Measurements from ENCODE around the gene SORCS1.

The SORCS1 gene

GRCh38 chr10:107157071-107157470, 7.4 kb downstream of the SORCS1 start:
- no peaks in the 10 kb centered on the region for H3K36me3 ChIP-seq (ENCODE audit: control insufficient read depth, insufficient read depth, low read length)
- H3K27ac ChIP-seq (ENCODE audit: low read depth, low read length) = no peak overlapping the region
- H3K4me3 ChIP-seq (ENCODE audit: low read depth, low read length) = no peak overlapping the region
- peaks cover 4% of the 10 kb centered on the region; the same call in 1 of the 2 replicates for H3K9me3 ChIP-seq (ENCODE audit: control insufficient read depth, insufficient read depth, low read length)
- peaks cover 6% of the 10 kb centered on the region for H3K27me3 ChIP-seq (ENCODE audit: control insufficient read depth, insufficient read depth, low read length)
- H3K4me1 ChIP-seq (ENCODE audit: control insufficient read depth, insufficient read depth, low read length) = peaks cover 21% of the 10 kb centered on the region
- H3K9ac ChIP-seq (ENCODE audit: low read depth, low read length) = no peak overlapping the region

- H3K4me1 ChIP-seq (ENCODE audit: control insufficient read depth, insufficient read depth, low read length) = no peaks in the 10 kb centered on the region
- H3K36me3 ChIP-seq (ENCODE audit: control insufficient read depth, insufficient read depth, low read length) = no peaks in the 10 kb centered on the region
- peaks cover 7% of the 10 kb centered on the region; the same call in 1 of the 2 replicates for H3K9me3 ChIP-seq (ENCODE audit: control insufficient read depth, insufficient read depth, low read length)
- H3K27me3 ChIP-seq (ENCODE audit: control insufficient read depth, insufficient read depth, low read length) = no peaks in the 10 kb centered on the region
- no peak overlapping the region for H3K4me3 ChIP-seq (ENCODE audit: low read depth, low read length)
- no peak overlapping the region for H3K9ac ChIP-seq (ENCODE audit: low read depth, low read length)
- no peak overlapping the region for H3K27ac ChIP-seq (ENCODE audit: low read depth, low read length)
These were observed 12.4 kb downstream of the SORCS1 start for GRCh38 chr10:107152087-107152486.

- peaks cover 7% of the 10 kb centered on the region; the same call in 1 of the 2 replicates for H3K9me3 ChIP-seq (ENCODE audit: control insufficient read depth, insufficient read depth, low read length)
- no peaks in the 10 kb centered on the region for H3K27me3 ChIP-seq (ENCODE audit: control insufficient read depth, insufficient read depth, low read length)
- no peaks in the 10 kb centered on the region for H3K4me1 ChIP-seq (ENCODE audit: control insufficient read depth, insufficient read depth, low read length)
- H3K4me3 ChIP-seq (ENCODE audit: low read depth, low read length) = no peak overlapping the region
- no peak overlapping the region for H3K9ac ChIP-seq (ENCODE audit: low read depth, low read length)
- H3K36me3 ChIP-seq (ENCODE audit: control insufficient read depth, insufficient read depth, low read length) = no peaks in the 10 kb centered on the region
- H3K27ac ChIP-seq (ENCODE audit: low read depth, low read length) = no peak overlapping the region
These were observed 15.6 kb downstream of the SORCS1 start for GRCh38 chr10:107148906-107149305.

- no peak overlapping the region for H3K4me3 ChIP-seq (ENCODE audit: low read depth, low read length)
- H3K36me3 ChIP-seq (ENCODE audit: control insufficient read depth, insufficient read depth, low read length) = no peaks in the 10 kb centered on the region
- H3K27me3 ChIP-seq (ENCODE audit: control insufficient read depth, insufficient read depth, low read length) = no peaks in the 10 kb centered on the region
- no peak overlapping the region for H3K27ac ChIP-seq (ENCODE audit: low read depth, low read length)
- no peaks in the 10 kb centered on the region for H3K9me3 ChIP-seq (ENCODE audit: control insufficient read depth, insufficient read depth, low read length)
- no peak overlapping the region for H3K9ac ChIP-seq (ENCODE audit: low read depth, low read length)
- H3K4me1 ChIP-seq (ENCODE audit: control insufficient read depth, insufficient read depth, low read length) = no peaks in the 10 kb centered on the region
These were observed 20.0 kb downstream of the SORCS1 start for GRCh38 chr10:107144490-107144889.

- Histone ChIP-seq H3K9ac (ENCODE audit: low read depth, low read length) (no peak overlapping the region), H3K36me3 (ENCODE audit: control insufficient read depth, insufficient read depth, low read length) (no peaks in the 10 kb centered on the region), H3K4me3 (ENCODE audit: low read depth, low read length) (no peak overlapping the region), H3K9me3 (ENCODE audit: control insufficient read depth, insufficient read depth, low read length) (no peaks in the 10 kb centered on the region), H3K27me3 (ENCODE audit: control insufficient read depth, insufficient read depth, low read length) (no peaks in the 10 kb centered on the region), H3K4me1 (ENCODE audit: control insufficient read depth, insufficient read depth, low read length) (no peaks in the 10 kb centered on the region), H3K27ac (ENCODE audit: low read depth, low read length) (no peak overlapping the region)
These were observed 22.9 kb downstream of the SORCS1 start for GRCh38 chr10:107141524-107142061.

- Histone ChIP-seq H3K27ac (ENCODE audit: low read depth, low read length) (no peak overlapping the region), H3K27me3 (ENCODE audit: control insufficient read depth, insufficient read depth, low read length) (no peaks in the 10 kb centered on the region), H3K36me3 (ENCODE audit: control insufficient read depth, insufficient read depth, low read length) (no peaks in the 10 kb centered on the region), H3K9ac (ENCODE audit: low read depth, low read length) (no peak overlapping the region), H3K4me3 (ENCODE audit: low read depth, low read length) (no peak overlapping the region), H3K4me1 (ENCODE audit: control insufficient read depth, insufficient read depth, low read length) (no peaks in the 10 kb centered on the region), H3K9me3 (ENCODE audit: control insufficient read depth, insufficient read depth, low read length) (no peaks in the 10 kb centered on the region)
These were observed 25.3 kb downstream of the SORCS1 start for GRCh38 chr10:107139237-107139636.

- H3K4me1 ChIP-seq (ENCODE audit: control insufficient read depth, insufficient read depth, low read length) = 0 out of 2 replicates have a peak, but pooled peaks cover 6% of the 10 kb centered on the region
- H3K4me3 ChIP-seq (ENCODE audit: low read depth, low read length) = no peak overlapping the region
- no peaks in the 10 kb centered on the region for H3K27me3 ChIP-seq (ENCODE audit: control insufficient read depth, insufficient read depth, low read length)
- H3K9ac ChIP-seq (ENCODE audit: low read depth, low read length) = no peak overlapping the region
- no peaks in the 10 kb centered on the region for H3K9me3 ChIP-seq (ENCODE audit: control insufficient read depth, insufficient read depth, low read length)
- no peak overlapping the region for H3K27ac ChIP-seq (ENCODE audit: low read depth, low read length)
- H3K36me3 ChIP-seq (ENCODE audit: control insufficient read depth, insufficient read depth, low read length) = no peaks in the 10 kb centered on the region
These were observed 30.9 kb downstream of the SORCS1 start for GRCh38 chr10:107133656-107134055.

- Histone ChIP-seq H3K27me3 (ENCODE audit: control insufficient read depth, insufficient read depth, low read length) (no peaks in the 10 kb centered on the region), H3K9ac (ENCODE audit: low read depth, low read length) (no peak overlapping the region), H3K27ac (ENCODE audit: low read depth, low read length) (no peak overlapping the region)
These were observed 35.5 kb downstream of the SORCS1 start for GRCh38 chr10:107129000-107129399.

GRCh38 chr10:107126512-107127065, 37.9 kb downstream of the SORCS1 start:
- H3K36me3 ChIP-seq (ENCODE audit: control insufficient read depth, insufficient read depth, low read length) = no peaks in the 10 kb centered on the region
- H3K9ac ChIP-seq (ENCODE audit: low read depth, low read length) = no peak overlapping the region
- no peaks in the 10 kb centered on the region for H3K27me3 ChIP-seq (ENCODE audit: control insufficient read depth, insufficient read depth, low read length)
- no peak overlapping the region for H3K4me3 ChIP-seq (ENCODE audit: low read depth, low read length)
- no peaks in the 10 kb centered on the region for H3K9me3 ChIP-seq (ENCODE audit: control insufficient read depth, insufficient read depth, low read length)
- H3K27ac ChIP-seq (ENCODE audit: low read depth, low read length) = no peak overlapping the region
- H3K4me1 ChIP-seq (ENCODE audit: control insufficient read depth, insufficient read depth, low read length) = 0 out of 2 replicates have a peak, but pooled peaks cover 6% of the 10 kb centered on the region

More at GRCh38 chr10:107129000-107129399, 35.5 kb downstream of the SORCS1 start:
- Histone ChIP-seq H3K4me1 (ENCODE audit: control insufficient read depth, insufficient read depth, low read length) (0 out of 2 replicates have a peak, but pooled peaks cover 6% of the 10 kb centered on the region), H3K36me3 (ENCODE audit: control insufficient read depth, insufficient read depth, low read length) (no peaks in the 10 kb centered on the region), H3K4me3 (ENCODE audit: low read depth, low read length) (no peak overlapping the region), H3K9me3 (ENCODE audit: control insufficient read depth, insufficient read depth, low read length) (no peaks in the 10 kb centered on the region)

- H3K27me3 ChIP-seq (ENCODE audit: control insufficient read depth, insufficient read depth, low read length) = no peaks in the 10 kb centered on the region
- H3K9ac ChIP-seq (ENCODE audit: low read depth, low read length) = no peak overlapping the region
- H3K4me1 ChIP-seq (ENCODE audit: control insufficient read depth, insufficient read depth, low read length) = no peaks in the 10 kb centered on the region
- no peaks in the 10 kb centered on the region for H3K9me3 ChIP-seq (ENCODE audit: control insufficient read depth, insufficient read depth, low read length)
- H3K4me3 ChIP-seq (ENCODE audit: low read depth, low read length) = no peak overlapping the region
- H3K36me3 ChIP-seq (ENCODE audit: control insufficient read depth, insufficient read depth, low read length) = no peaks in the 10 kb centered on the region
- H3K27ac ChIP-seq (ENCODE audit: low read depth, low read length) = no peak overlapping the region
These were observed 41.8 kb downstream of the SORCS1 start for GRCh38 chr10:107122703-107123102.

GRCh38 chr10:107118866-107119265, 45.6 kb downstream of the SORCS1 start:
- Histone ChIP-seq H3K4me3 (ENCODE audit: low read depth, low read length) (no peak overlapping the region), H3K27me3 (ENCODE audit: control insufficient read depth, insufficient read depth, low read length) (no peaks in the 10 kb centered on the region), H3K27ac (ENCODE audit: low read depth, low read length) (no peak overlapping the region), H3K9me3 (ENCODE audit: control insufficient read depth, insufficient read depth, low read length) (no peaks in the 10 kb centered on the region), H3K9ac (ENCODE audit: low read depth, low read length) (no peak overlapping the region), H3K4me1 (ENCODE audit: control insufficient read depth, insufficient read depth, low read length) (no peaks in the 10 kb centered on the region), H3K36me3 (ENCODE audit: control insufficient read depth, insufficient read depth, low read length) (no peaks in the 10 kb centered on the region)
